ENCODE data around the gene HSD17B1. TPM values are rescaled to one million over a fixed set of nuclear protein-coding genes. Genes with fewer than 3 reads are reported as not detected.

The HSD17B1 gene
- polyA plus RNA-seq, 3 donors: 0.19 to 0.72 (median 0.27) TPM

GRCh38 chr17:42507671-42508070 lies 45.1 kb upstream of the HSD17B1 start:
- Mint-ChIP-seq H3K27me3 (ENCODE audit: low read depth in 3 of 3) (peaks cover 0 to 5% (median 3%) of the 10 kb centered on the region in 3 donors), H3K36me3 (peaks cover 93 to 95% of the 10 kb centered on the region in 2 donors), H3K27ac (peak overlapping the region in 1 of 7 donors; percentile 8), H3K4me3 (no peak overlapping the region), H3K9me3 (peaks cover 0 to 3% (median 0%) of the 10 kb centered on the region in 7 donors), H3K4me1 (peaks cover 12% of the 10 kb centered on the region)
- H3K9me3 ChIP-seq (replicated peaks in 1 of 2; ENCODE audit: control insufficient read depth in 1 of 2, insufficient read depth in 1 of 2, low read length in 2 of 2): no peaks in the 10 kb centered on the region
- no peaks in the 10 kb centered on the region for H3K27me3 ChIP-seq (ENCODE audit: control insufficient read depth in 2 of 2, insufficient read depth in 2 of 2, low read length in 2 of 2)
- no peak overlapping the region for H3K9ac ChIP-seq (ENCODE audit: insufficient read depth, low read length, poor library complexity, severe bottlenecking)
- H3K4me3 ChIP-seq (replicated peaks in 1 of 3; ENCODE audit: low read depth in 2 of 3, low read length in 3 of 3): no peak overlapping the region
- peaks cover 45% of the 10 kb centered on the region for H4K20me1 ChIP-seq (ENCODE audit: insufficient read depth, low read length)
- TF ChIP-seq, protein P1, sequence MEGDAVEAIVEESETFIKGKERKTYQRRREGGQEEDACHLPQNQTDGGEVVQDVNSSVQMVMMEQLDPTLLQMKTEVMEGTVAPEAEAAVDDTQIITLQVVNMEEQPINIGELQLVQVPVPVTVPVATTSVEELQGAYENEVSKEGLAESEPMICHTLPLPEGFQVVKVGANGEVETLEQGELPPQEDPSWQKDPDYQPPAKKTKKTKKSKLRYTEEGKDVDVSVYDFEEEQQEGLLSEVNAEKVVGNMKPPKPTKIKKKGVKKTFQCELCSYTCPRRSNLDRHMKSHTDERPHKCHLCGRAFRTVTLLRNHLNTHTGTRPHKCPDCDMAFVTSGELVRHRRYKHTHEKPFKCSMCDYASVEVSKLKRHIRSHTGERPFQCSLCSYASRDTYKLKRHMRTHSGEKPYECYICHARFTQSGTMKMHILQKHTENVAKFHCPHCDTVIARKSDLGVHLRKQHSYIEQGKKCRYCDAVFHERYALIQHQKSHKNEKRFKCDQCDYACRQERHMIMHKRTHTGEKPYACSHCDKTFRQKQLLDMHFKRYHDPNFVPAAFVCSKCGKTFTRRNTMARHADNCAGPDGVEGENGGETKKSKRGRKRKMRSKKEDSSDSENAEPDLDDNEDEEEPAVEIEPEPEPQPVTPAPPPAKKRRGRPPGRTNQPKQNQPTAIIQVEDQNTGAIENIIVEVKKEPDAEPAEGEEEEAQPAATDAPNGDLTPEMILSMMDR (IDR thresholded peaks at IDR 0.05): no peak
- H3K4me1 ChIP-seq (ENCODE audit: control insufficient read depth in 1 of 2, insufficient read depth in 2 of 2, low read length in 2 of 2): peaks cover 0 to 3% of the 10 kb centered on the region in 2 donors
- H2AFZ ChIP-seq (ENCODE audit: insufficient read depth, low read depth, low read length, poor library complexity, severe bottlenecking): no peak overlapping the region
- WGBS (ENCODE audit: insufficient coverage): 96% methylated on average over 3 of the region's 4 CpGs
- H3K79me2 ChIP-seq (ENCODE audit: insufficient read depth, low read length): no peaks in the 10 kb centered on the region
- peaks cover 74 to 93% of the 10 kb centered on the region in 2 donors for H3K36me3 ChIP-seq (replicated peaks in 1 of 2; ENCODE audit: control insufficient read depth in 1 of 2, insufficient read depth in 2 of 2, low read length in 2 of 2)
- no peak overlapping the region for H3K4me2 ChIP-seq (replicated peaks; ENCODE audit: extremely low read depth, low read length, poor library complexity, severe bottlenecking)
- intact Hi-C loops (cut with micrococcal nuclease): no loop called here
- DNase-seq: no peak
- H3K27ac ChIP-seq (ENCODE audit: low read depth in 1 of 2, low read length in 2 of 2): no peak overlapping the region

- no peaks in the 10 kb centered on the region for H3K27me3 ChIP-seq (ENCODE audit: control insufficient read depth in 2 of 2, insufficient read depth in 2 of 2, low read length in 2 of 2)
- peaks cover 0 to 3% of the 10 kb centered on the region in 2 donors for H3K4me1 ChIP-seq (ENCODE audit: control insufficient read depth in 1 of 2, insufficient read depth in 2 of 2, low read length in 2 of 2)
- H3K9ac ChIP-seq (ENCODE audit: insufficient read depth, low read length, poor library complexity, severe bottlenecking): no peak overlapping the region
- TF ChIP-seq, protein P1 (IDR thresholded peaks at IDR 0.05): no peak
- H3K79me2 ChIP-seq (ENCODE audit: insufficient read depth, low read length): no peaks in the 10 kb centered on the region
- no peak for DNase-seq
- H3K4me3 ChIP-seq (replicated peaks in 1 of 3; ENCODE audit: low read depth in 2 of 3, low read length in 3 of 3): no peak overlapping the region
- H4K20me1 ChIP-seq (ENCODE audit: insufficient read depth, low read length): peaks cover 45% of the 10 kb centered on the region
- no peak overlapping the region for H3K4me3 Mint-ChIP-seq
- no peak overlapping the region for H2AFZ ChIP-seq (ENCODE audit: insufficient read depth, low read depth, low read length, poor library complexity, severe bottlenecking)
- intact Hi-C loops (cut with micrococcal nuclease): no loop called here
- peaks cover 71 to 93% of the 10 kb centered on the region in 2 donors for H3K36me3 ChIP-seq (replicated peaks in 1 of 2; ENCODE audit: control insufficient read depth in 1 of 2, insufficient read depth in 2 of 2, low read length in 2 of 2)
- H3K27me3 Mint-ChIP-seq (ENCODE audit: low read depth in 3 of 3): peaks cover 0 to 5% (median 3%) of the 10 kb centered on the region in 3 donors
- H3K4me2 ChIP-seq (replicated peaks; ENCODE audit: extremely low read depth, low read length, poor library complexity, severe bottlenecking): no peak overlapping the region
- WGBS (ENCODE audit: insufficient coverage): 96% methylated on average over 7 of the region's 12 CpGs
- no peak overlapping the region for H3K27ac ChIP-seq (ENCODE audit: low read depth in 1 of 2, low read length in 2 of 2)
- H3K4me1 Mint-ChIP-seq: peaks cover 12% of the 10 kb centered on the region
- no peaks in the 10 kb centered on the region for H3K9me3 ChIP-seq (replicated peaks in 1 of 2; ENCODE audit: control insufficient read depth in 1 of 2, insufficient read depth in 1 of 2, low read length in 2 of 2)
- peaks cover 91 to 94% of the 10 kb centered on the region in 2 donors for H3K36me3 Mint-ChIP-seq
- no peak overlapping the region for H3K27ac Mint-ChIP-seq
- H3K9me3 Mint-ChIP-seq: peaks cover 0 to 3% (median 0%) of the 10 kb centered on the region in 7 donors
Measured at GRCh38 chr17:42508426-42509165, 44.1 kb upstream of the HSD17B1 start.

Data from CD14-positive monocyte (primary cell).